ENCODE measurements around the gene RFC2. TPM values are rescaled to one million over a fixed set of nuclear protein-coding genes. Genes with fewer than 3 reads are reported as not detected.

The RFC2 gene
- total RNA-seq, 1 experiment from 2014 or later = 75.6 TPM

GRCh38 chr7:74286131-74286530 is 31.9 kb upstream of the RFC2 start (continued):
- no peak for TF ChIP-seq POLR2AphosphoS5 (IDR thresholded peaks at IDR 0.05; ENCODE audit: low read depth, low read length)
- no peak for TF ChIP-seq MAX (IDR thresholded peaks at IDR 0.05)
- TF ChIP-seq SRF (IDR thresholded peaks at IDR 0.05; ENCODE audit: low read depth) = no peak
- TF ChIP-seq CBX3 (IDR thresholded peaks at IDR 0.05; ENCODE audit: low read depth) = no peak
- no peak for TF ChIP-seq ZNF274 (IDR thresholded peaks at IDR 0.05; ENCODE audit: low read depth, low read length)
- TF ChIP-seq FOSL1 (IDR thresholded peaks at IDR 0.05; ENCODE audit: low read depth) = no peak
- no peak for TF ChIP-seq ZFX (IDR thresholded peaks at IDR 0.05)

GRCh38 chr7:74284781-74285259 is 30.6 kb upstream of the RFC2 start:
- H3K27ac ChIP-seq (ENCODE audit: low read depth, low read length) = no peak overlapping the region
- peaks cover 28 to 52% of the 10 kb centered on the region in 2 experiments for H3K4me1 ChIP-seq (ENCODE audit: control insufficient read depth in 1 of 2, insufficient read depth in 2 of 2, low read length in 2 of 2)
- DNase-seq (ENCODE audit: low read depth, low spot score) = no peak
- H3K9ac ChIP-seq (ENCODE audit: low read length) = no peak overlapping the region
- peak overlapping the region; percentile 27; the same call in 1 of the 2 replicates for H3K4me2 ChIP-seq (ENCODE audit: low read length)
- H3K79me2 ChIP-seq (ENCODE audit: insufficient read depth, low read length) = peaks cover 4% of the 10 kb centered on the region; the same call in 1 of the 2 replicates
- TF ChIP-seq SP1 (IDR thresholded peaks at IDR 0.05; ENCODE audit: low read depth) (no peak), TCF7L2 (IDR thresholded peaks at IDR 0.05; ENCODE audit: borderline replicate concordance, extremely low read depth, insufficient read depth, insufficient read length) (no peak), EZH2phosphoT487 (IDR thresholded peaks at IDR 0.05; ENCODE audit: borderline replicate concordance) (no peak)
- no peaks in the 10 kb centered on the region for H3K27me3 ChIP-seq (ENCODE audit: insufficient read depth, low read length)
- no peaks in the 10 kb centered on the region for H3K9me3 ChIP-seq (ENCODE audit: control insufficient read depth in 1 of 2, insufficient read depth in 1 of 2, low read depth in 1 of 2, low read length in 2 of 2)
- BruUV-seq (replicated peaks) = no TSS peak
- ChIA-PET POLR2A (no interaction called here), RAD21 (ENCODE audit: low non-redundant PET in 1 of 2, low total read pairs in 2 of 2, uncharacterized antibody in 2 of 2, unreplicated experiment in 2 of 2) (no interaction called here), CTCF (interaction anchor here (1.3 to 2.6 kb wide), 2 partner anchors 9 to 78 kb away, joined by 6 to 24 read pairs; no protein-coding TSS in a partner anchor)
- H3K4me3 ChIP-seq (replicated peaks in 1 of 2; ENCODE audit: low read depth in 1 of 2, low read length in 2 of 2) = no peak overlapping the region
- intact Hi-C loops (cut with micrococcal nuclease) = no loop called here
- ATAC-seq = no peak
- no peak overlapping the region for H2AFZ ChIP-seq (ENCODE audit: low read depth, low read length, poor library complexity, severe bottlenecking)
- no peaks in the 10 kb centered on the region for H3K9me2 ChIP-seq (ENCODE audit: insufficient read depth)
- H3K36me3 ChIP-seq (ENCODE audit: control insufficient read depth in 1 of 2, insufficient read depth in 2 of 2, low read length in 2 of 2) = no peaks in the 10 kb centered on the region
- no peaks in the 10 kb centered on the region for H4K20me1 ChIP-seq (ENCODE audit: insufficient read depth)
